GM12878 (cell line): ENCODE measurements around the gene TRANK1. TPM values are rescaled to one million over a fixed set of nuclear protein-coding genes. Genes with fewer than 3 reads are reported as not detected.

Experiments
- BCL11A ChIP-seq: IDR thresholded peaks from 2 replicates; pipeline ENCODE4 v1.6.1; 2011; ENCODE audit warnings: low read depth, low read length
- CBX3 ChIP-seq: fragments of 200-600 bp; sonication (generic); IDR thresholded peaks from 2 replicates; pipeline ENCODE4 v1.6.1; 2016; ENCODE audit warnings: low read depth, borderline replicate concordance
- CTCF ChIP-seq, 3 experiments: IDR thresholded peaks in 2 of 3; conservative IDR thresholded peaks in 1 of 3; 2 replicates each; pipeline ENCODE4 v1.5.1; 2011; ENCODE audit warnings: low read depth in 3 of 3, low read length in 3 of 3, mild to moderate bottlenecking in 3 of 3, control low read depth in 2 of 3, moderate library complexity in 2 of 3, inconsistent platforms in 1 of 3, mixed read lengths in 1 of 3; ENCODE audit not compliant: control insufficient read depth in 2 of 3, insufficient read depth in 1 of 3; ENCODE audit errors: extremely low read depth in 1 of 3
- CUX1 ChIP-seq: IDR thresholded peaks from 2 replicates; pipeline ENCODE4 v1.6.1; 2012; ENCODE audit warnings: improper control_type of control experiment, low read depth, low read length; ENCODE audit not compliant: insufficient replicate concordance
- E2F4 ChIP-seq: IDR thresholded peaks from 2 replicates; pipeline ENCODE4 v1.6.1; 2012; ENCODE audit warnings: low read depth, low read length, improper control_type of control experiment
- EED ChIP-seq: sonication (generic); IDR thresholded peaks from 2 replicates; pipeline ENCODE4 v1.6.1; 2016; ENCODE audit warnings: antibody characterized with exemption, low read depth
- EP300 ChIP-seq, 2 experiments: fragments of 150-350 bp in 1 of 2; IDR thresholded peaks; 2 replicates each; pipeline ENCODE4 v1.6.1; 2011 to 2012; ENCODE audit warnings: low read depth in 2 of 2, low read length in 2 of 2, borderline replicate concordance in 1 of 2, improper control_type of control experiment in 1 of 2, inconsistent platforms in 1 of 2; ENCODE audit not compliant: control insufficient read depth in 1 of 2
- IKZF1 ChIP-seq: fragments of 450-650 bp; conservative IDR thresholded peaks from 2 replicates; pipeline ENCODE4 v1.6.1; 2017; ENCODE audit warnings: antibody characterized with exemption, mild to moderate bottlenecking
- JUNB ChIP-seq: IDR thresholded peaks from 2 replicates; pipeline ENCODE4 v1.6.1; 2016; ENCODE audit warnings: antibody characterized with exemption, mild to moderate bottlenecking
- KDM1A ChIP-seq: fragments of 200-600 bp; sonication (generic); IDR thresholded peaks from 2 replicates; pipeline ENCODE4 v1.6.1; 2016; ENCODE audit warnings: borderline replicate concordance
- LARP7 ChIP-seq: fragments of 450-650 bp; IDR thresholded peaks from 2 replicates; pipeline ENCODE4 v1.6.1; 2017; ENCODE audit warnings: mild to moderate bottlenecking
- MTA2 ChIP-seq: fragments of 450-650 bp; IDR thresholded peaks from 2 replicates; pipeline ENCODE4 v1.6.1; 2016; ENCODE audit warnings: low read depth, mild to moderate bottlenecking, moderate library complexity
- NFXL1 ChIP-seq: fragments of 450-650 bp; IDR thresholded peaks from 2 replicates; pipeline ENCODE4 v1.6.1; 2017; ENCODE audit warnings: antibody characterized with exemption, mild to moderate bottlenecking, borderline replicate concordance
- PAX8 ChIP-seq: fragments of 450-650 bp; IDR thresholded peaks from 2 replicates; pipeline ENCODE4 v1.6.1; 2017; ENCODE audit warnings: mild to moderate bottlenecking, moderate library complexity
- PML ChIP-seq: IDR thresholded peaks from 2 replicates; pipeline ENCODE4 v1.6.1; 2012; ENCODE audit warnings: low read length, inconsistent platforms
- RAD21 ChIP-seq: IDR thresholded peaks from 2 replicates; pipeline ENCODE4 v1.6.1; 2011; ENCODE audit warnings: mild to moderate bottlenecking, low read depth, low read length, moderate library complexity; ENCODE audit not compliant: insufficient read depth
- SMAD1 ChIP-seq: fragments of 450-650 bp; IDR thresholded peaks from 2 replicates; pipeline ENCODE4 v1.6.1; 2018; ENCODE audit warnings: mild to moderate bottlenecking, low read depth; ENCODE audit not compliant: partially characterized antibody
- SMC3 ChIP-seq: IDR thresholded peaks from 2 replicates; pipeline ENCODE4 v1.6.1; 2011; ENCODE audit warnings: low read length, improper control_type of control experiment, borderline replicate concordance
- SP1 ChIP-seq: IDR thresholded peaks from one replicate; pipeline ENCODE4 v1.6.1; 2011; ENCODE audit warnings: low read depth, low read length
- STAT3 ChIP-seq: IDR thresholded peaks from 2 replicates; pipeline ENCODE4 v1.6.1; 2011; ENCODE audit warnings: low read depth, low read length, improper control_type of control experiment
- WRNIP1 ChIP-seq: IDR thresholded peaks from 2 replicates; pipeline ENCODE4 v1.6.1; 2011; ENCODE audit warnings: low read depth, low read length, improper control_type of control experiment, borderline replicate concordance
- ZNF384 ChIP-seq: IDR thresholded peaks from 2 replicates; pipeline ENCODE4 v1.6.1; 2012; ENCODE audit warnings: low read depth, mild to moderate bottlenecking, low read length, improper control_type of control experiment, borderline replicate concordance
- ZZZ3 ChIP-seq: IDR thresholded peaks from 2 replicates; pipeline ENCODE4 v1.6.1; 2011; ENCODE audit warnings: low read depth; ENCODE audit not compliant: control insufficient read depth, insufficient read length
- polyA plus RNA-seq, 11 experiments: library from polyadenylated mRNA; depleted of rRNA in 4 of 11; unstranded in 6 of 11; stranded (reverse) in 5 of 11; fragments of >200 nt; fragmentation: Nextera tagmentation in 4 of 11; fragmentation: Illumina TruSeq in 1 of 11; extraction: Ambion mirVana in 4 of 11; extraction: Trizol in 1 of 11; gene quantifications; 1 replicate in 1 of 11; 2 replicates in 10 of 11; pipeline versions ENCODE4 v1.2.1 to v1.2.3, GENCODE V29; 2011 to 2016; ENCODE audit warnings: inconsistent platforms in 2 of 11, missing spikeins in 2 of 11, low read depth in 1 of 11
- total RNA-seq, 4 experiments: library from RNA; depleted of rRNA in 3 of 4; stranded (reverse); fragments of >200 nt in 3 of 4; fragmentation: Illumina TruSeq in 1 of 4; extraction: Trizol in 1 of 4; gene quantifications; 2 replicates each; pipeline versions ENCODE4 v1.2.1 to v1.2.3, GENCODE V29; 2013 to 2021

TRANK1 gene
- total and polyA plus RNA-seq, 10 of the 15 experiments (the other 5 are each of a cell fraction or from before 2014, with no cell fraction given), result 0.46 to 8.8 (median 1.1) TPM

GRCh38 chr3:36843065-36844051 lies 101.5 kb downstream of the TRANK1 start (continued):
- TF ChIP-seq CBX3, result no peak
- TF ChIP-seq KDM1A, result no peak
- no peak for TF ChIP-seq ZNF384
- no peak for TF ChIP-seq EED
- TF ChIP-seq BCL11A, result no peak
- TF ChIP-seq MTA2, result no peak
- no peak for TF ChIP-seq STAT3
- no peak for TF ChIP-seq NFXL1
- no peak for TF ChIP-seq LARP7
- no peak for TF ChIP-seq PML
- no peak for TF ChIP-seq EP300 (IDR thresholded peaks at IDR 0.05; ENCODE audit: borderline replicate concordance in 1 of 2, control insufficient read depth in 1 of 2, low read depth in 2 of 2, low read length in 2 of 2)
- TF ChIP-seq IKZF1, result no peak
- TF ChIP-seq JUNB, result no peak
- no peak for TF ChIP-seq WRNIP1
- TF ChIP-seq SMC3, result peak; percentile 37; the same call in 1 of the 2 replicates
- no peak for TF ChIP-seq SP1
- 0 out of 2 replicates have a peak, but pooled peaks have one; percentile 18 for TF ChIP-seq RAD21
- no peak for TF ChIP-seq ZZZ3
- TF ChIP-seq E2F4, result no peak
- TF ChIP-seq SMAD1, result no peak
- no peak for TF ChIP-seq CUX1
- TF ChIP-seq PAX8, result no peak
- peak; percentile 47 to 77 (median 59); a peak in 5 of 6 replicates for TF ChIP-seq CTCF (IDR thresholded peaks at IDR 0.05 in 2 of 3, conservative IDR thresholded peaks at IDR 0.05 in 1 of 3; ENCODE audit: control insufficient read depth in 2 of 3, extremely low read depth in 1 of 3, insufficient read depth in 1 of 3, low read depth in 3 of 3, low read length in 3 of 3)
